HG02870 (cell line): Measurements from ENCODE around the gene XXYLT1.

Source experiments
- ATAC-seq: cut with Tn5 transposase; IDR thresholded peaks from one replicate; pipeline ENCODE4 v1.9.1; 2021; ENCODE audit warnings: mild to moderate bottlenecking, moderate library complexity; ENCODE audit not compliant: unreplicated experiment

XXYLT1 gene

GRCh38 chr3:195139091-195139875 is 131.7 kb downstream of the XXYLT1 start:
- no peak for ATAC-seq

DNA sequence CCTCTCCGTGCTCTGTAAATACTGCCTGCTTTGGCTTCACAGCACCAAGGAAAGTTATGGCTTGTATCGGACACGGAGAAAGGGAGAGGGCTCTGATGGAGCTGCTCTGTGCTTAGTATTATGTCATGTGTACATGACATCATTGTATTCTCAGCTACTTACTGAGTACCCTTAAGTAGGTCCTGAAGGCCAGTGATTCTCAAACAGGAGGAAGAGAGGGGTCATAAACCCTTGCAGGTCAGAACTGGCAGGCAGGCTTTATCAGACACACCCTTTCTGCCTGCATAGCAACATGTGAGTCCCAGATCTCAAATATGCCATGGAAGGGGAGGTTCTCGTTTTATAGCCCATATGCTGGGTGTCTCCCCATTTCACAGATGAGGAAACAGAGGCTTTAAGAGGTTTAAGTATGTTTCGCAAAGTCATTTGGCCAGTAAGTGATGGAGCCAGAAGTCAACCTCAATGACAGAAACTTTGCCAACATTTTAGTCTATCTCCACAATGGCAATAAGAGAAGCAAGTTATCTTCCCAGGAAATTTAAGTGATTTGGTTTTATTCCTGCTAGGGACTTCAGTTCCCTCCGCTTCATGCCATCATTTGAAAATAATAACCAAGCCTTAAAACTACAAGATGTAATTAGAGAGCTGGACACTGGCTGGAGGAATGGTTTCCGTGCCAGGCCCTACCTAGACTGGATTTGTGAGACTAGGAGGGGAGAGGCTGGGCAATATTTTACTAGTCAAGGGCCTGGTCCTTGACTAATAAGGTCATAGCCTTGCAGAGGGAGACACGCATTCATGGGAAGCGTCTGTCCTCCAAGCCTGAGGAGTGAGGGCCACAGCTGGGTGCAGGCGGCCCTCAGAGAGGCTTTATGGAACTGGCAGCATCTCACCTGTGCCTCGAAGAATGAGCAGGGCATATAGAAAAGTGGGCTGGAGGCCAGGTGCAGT is 133.0 kb downstream of the XXYLT1 start:
- ATAC-seq, result no peak

DNA sequence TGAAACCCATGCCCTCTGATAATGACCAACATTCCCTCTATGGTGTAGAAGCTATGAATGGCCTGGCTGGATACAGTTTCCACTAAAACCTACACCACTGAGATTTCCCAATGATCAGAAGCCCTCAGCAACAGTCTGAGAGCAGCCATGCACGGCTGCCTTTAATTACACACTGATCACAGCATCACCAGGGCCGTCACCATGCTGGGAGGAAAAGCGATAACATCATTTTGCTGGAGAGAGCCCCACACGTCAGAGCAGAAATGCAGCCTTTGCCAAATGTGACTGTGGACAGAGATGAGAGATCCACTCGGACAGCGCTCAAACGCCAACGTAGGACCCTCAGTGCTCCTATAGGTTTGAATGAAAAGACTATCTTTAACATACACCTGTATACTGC is 135.0 kb downstream of the XXYLT1 start:
- ATAC-seq, result no peak

DNA sequence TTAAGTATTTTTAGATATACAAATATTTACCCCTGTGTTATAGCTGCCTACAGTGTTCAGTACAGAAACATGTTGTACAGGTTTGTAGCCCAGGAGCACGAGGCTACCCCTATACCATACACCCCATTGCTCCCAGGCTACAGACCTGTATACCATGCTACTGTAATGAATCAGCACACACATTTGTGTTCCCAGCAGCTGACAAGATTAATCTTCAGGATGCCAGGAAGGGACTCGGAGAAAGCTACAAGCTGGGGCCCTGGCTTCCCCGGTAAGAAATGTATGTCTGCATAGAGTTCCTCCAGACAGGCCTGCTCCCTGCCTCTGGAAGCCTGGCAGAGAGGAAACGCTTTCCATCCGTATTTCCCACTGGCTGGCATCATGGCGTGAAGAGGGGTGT is 136.5 kb downstream of the XXYLT1 start:
- ATAC-seq, result no peak

DNA sequence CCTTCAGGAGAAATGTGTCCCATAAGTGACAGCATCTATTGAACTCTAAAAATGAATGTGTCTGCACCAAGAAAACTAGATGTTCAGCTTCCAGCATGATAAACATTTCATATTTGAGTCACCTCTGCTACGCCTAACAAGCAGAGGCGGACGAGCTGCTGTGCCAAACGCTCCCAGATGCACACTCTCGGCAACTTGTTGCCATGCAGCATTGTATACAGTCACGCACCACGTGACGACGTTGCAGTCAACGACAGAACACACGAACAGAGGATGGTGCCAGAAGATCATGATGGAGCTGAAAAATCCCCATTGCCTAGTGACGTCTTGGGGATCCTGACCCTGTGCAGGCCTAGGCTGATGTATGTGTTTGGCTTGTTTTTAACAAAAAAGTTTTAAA is 137.5 kb downstream of the XXYLT1 start:
- ATAC-seq, result no peak

DNA sequence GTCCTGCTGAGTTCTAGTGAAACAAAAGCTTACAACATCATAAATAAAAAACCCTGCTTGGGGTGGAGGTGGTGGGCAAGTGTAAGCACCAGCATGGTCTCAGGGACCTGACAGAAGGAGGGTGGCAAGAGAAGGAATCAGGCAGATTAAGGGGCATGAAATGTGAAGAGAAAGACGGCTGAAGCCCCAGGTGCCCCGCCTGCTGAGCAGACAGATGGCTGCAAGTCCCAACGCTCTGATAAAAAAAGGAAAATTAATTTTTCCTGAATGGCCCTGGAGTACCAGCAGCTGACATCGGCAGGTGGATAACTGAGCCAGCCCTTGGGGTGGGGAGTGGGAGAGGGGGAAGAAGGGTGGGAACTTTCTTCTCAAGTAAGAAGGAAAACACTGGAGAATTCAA is 137.9 kb downstream of the XXYLT1 start:
- ATAC-seq, result no peak

GRCh38 chr3:195131176-195131575 is 139.8 kb downstream of the XXYLT1 start:
- ATAC-seq, result no peak

GRCh38 chr3:195129644-195130492 is 141.1 kb downstream of the XXYLT1 start:
- ATAC-seq, result peak; percentile 88

DNA sequence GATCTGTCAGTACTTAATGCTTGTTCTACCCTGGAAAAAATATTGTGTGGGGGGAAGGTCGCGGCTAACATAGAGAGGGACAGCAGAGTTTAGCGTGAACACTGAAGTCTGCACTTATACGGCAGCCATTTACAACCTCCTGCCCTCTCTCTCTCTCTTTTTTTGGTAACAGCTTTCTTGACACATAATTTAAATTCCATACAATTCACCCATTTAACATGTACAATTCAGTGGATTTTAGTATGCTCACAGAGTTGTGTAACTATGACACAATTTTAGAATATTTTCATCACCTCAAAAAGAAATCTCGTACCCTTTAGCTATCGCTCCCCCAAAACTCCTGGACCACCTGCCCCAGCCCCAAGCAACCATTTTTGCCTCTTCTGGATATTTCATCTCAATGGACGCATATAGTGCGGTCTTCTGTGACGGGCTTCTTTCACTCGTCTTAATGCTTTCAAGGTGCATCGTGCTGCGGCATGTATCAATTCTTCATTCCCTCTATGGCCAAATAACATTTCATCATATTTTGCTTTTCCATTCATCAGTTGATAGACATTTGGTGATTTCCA is 141.8 kb downstream of the XXYLT1 start:
- ATAC-seq, result no peak

DNA sequence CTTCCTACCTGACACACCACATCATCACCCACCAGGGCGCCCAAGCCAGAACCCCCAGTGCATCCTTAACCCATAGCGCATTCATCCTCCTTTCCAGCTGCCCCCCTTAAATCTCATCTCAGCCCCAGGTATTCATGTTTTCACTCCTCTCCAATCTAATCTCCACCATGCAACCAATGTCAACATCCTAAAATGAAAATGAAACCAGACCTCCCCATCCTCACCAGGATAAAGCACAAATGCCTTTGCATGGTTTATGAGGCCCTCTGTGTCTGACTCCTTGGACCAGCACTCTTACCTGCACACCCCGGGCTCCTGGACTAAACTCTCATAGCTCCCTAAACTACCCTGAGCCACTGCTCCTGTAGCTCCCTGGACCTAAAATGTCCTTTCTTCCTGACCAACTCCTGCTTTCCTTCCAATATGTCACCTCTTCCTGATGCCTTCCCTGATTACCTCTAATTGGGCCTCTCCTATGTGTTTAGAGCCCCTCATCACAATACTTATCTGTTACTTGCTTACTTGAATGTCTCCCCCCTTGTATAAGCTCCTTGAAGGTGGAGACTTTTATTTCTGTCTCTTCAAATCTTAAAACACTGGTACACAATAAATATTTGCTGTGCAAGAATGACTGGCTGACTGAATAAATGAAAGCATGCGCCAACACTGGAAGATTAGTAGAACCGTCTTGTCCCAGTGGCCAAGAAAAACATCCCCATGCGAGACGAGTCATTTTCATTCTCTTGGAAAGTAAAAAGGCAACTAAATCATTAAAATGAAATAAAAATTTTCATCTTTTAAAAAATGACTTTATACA is 142.5 kb downstream of the XXYLT1 start:
- no peak for ATAC-seq

DNA sequence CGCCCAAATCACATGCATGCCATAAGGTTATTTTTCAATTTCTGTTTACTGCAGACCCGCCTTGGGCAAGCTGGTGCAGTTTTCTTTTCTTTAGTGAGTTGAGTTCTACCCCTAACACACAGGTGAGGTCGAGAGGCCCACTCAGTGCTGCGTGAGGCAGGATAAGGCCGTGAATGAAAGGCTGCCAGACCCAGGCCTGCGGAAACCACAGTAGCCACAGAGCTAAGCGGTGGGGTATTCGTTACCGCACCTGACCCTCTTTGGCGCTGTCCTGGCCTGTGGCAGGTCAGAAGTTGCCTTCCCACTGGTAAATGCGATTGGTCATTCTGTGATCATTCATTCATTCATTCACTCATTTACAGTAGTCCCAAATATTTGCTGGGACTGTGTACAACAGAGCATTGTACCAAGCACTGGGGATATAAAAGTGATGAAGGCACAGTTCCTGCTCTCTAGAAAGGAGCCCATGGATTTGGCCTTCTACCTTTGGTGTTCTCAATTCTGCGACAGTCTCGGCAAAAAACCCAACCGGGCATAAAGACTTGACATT is 144.8 kb downstream of the XXYLT1 start:
- ATAC-seq, result no peak

GRCh38 chr3:195125646-195126045 is 145.3 kb downstream of the XXYLT1 start:
- ATAC-seq, result no peak

GRCh38 chr3:195124378-195124992 is 146.5 kb downstream of the XXYLT1 start:
- ATAC-seq, result no peak

- ATAC-seq, result no peak
Measured at GRCh38 chr3:195123281-195123691, 147.7 kb downstream of the XXYLT1 start.

DNA sequence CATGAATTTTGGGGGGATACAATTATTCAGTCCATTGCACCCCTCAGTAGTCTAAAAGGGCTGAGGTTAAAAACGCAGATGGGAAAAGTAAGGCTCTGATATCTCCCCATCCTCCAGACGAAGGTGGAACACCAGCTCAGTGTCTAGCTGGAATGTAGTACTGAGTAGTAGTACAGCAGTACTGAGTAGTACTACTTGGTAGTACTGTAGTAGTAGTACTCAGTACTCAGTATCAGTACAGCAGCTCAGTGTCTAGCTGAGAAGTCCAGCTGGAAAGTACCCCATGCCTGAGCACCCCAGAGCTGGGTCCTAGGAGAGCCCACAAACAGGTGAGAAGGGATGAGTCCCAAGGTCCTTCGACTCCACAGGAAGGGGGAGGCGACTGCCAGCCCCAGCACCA is 148.7 kb downstream of the XXYLT1 start:
- no peak for ATAC-seq

- no peak for ATAC-seq
Measured at GRCh38 chr3:195120267-195120601, 150.7 kb downstream of the XXYLT1 start.

DNA sequence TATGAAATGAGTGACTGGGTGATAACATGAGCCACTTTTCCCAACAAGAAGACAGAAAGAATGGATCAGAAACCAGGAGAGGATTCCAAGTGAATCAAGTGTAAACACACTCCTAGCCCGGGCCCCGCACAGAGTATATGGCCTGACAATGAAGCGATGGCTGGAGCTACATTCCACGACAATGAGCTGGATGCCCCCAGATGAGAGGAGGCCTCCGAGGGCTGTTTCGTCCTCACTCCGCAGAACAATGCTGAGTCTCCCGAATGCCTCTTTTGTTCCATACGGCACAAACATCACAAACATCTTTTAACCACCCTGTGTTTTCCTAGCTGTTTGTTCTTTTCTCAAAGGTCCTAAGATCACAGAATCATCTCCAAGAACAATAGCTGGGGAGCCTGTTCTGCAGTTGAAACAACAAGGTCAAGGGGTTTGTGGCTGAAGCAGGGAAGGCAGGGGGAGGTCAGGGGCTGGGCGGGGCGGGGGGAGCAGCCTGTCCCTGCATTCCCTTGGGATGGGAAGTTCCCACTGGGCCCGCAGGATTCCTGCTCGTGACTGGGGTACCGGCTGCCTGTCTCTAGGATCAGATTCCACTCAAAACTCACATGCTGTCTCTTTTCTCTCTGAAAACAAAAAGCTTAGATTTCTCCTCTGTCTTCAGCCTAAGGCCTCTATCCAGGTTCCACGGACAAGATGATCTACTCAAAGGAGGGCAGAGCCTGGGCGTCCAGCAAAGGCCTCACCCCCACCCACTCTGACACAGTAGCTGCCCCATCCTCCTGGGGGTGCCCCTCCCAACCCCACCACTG is 151.3 kb downstream of the XXYLT1 start:
- ATAC-seq, result no peak

GRCh38 chr3:195118671-195119070 is 152.3 kb downstream of the XXYLT1 start:
- no peak for ATAC-seq
